Upper lobe of left lung (tissue), 4 donors: Measurements from ENCODE around the gene PTRH1.

ENCODE experiments used
- EP300 ChIP-seq, 4 donors: sonication (generic); formaldehyde crosslinking; IDR thresholded peaks; one replicate each; pipeline ENCODE4 v1.5.1; 2017; ENCODE audit warnings: antibody characterized with exemption in 4 of 4, control low read depth in 2 of 4
- POLR2A ChIP-seq, 4 donors: fragments of 450-650 bp; IDR thresholded peaks; one replicate each; pipeline ENCODE4 v1.5.1; 2016 to 2017; ENCODE audit warnings: antibody characterized with exemption in 4 of 4, mild to moderate bottlenecking in 2 of 4
- POLR2AphosphoS5 ChIP-seq, 2 donors: sonication (generic); formaldehyde crosslinking; IDR thresholded peaks; one replicate each; pipeline ENCODE4 v1.5.1; 2017; ENCODE audit warnings: antibody characterized with exemption in 2 of 2
- TF ChIP-seq, protein P1 (sequence below), 6 experiments: fragments of 450-650 bp in 4 of 6; fragments of 200-600 bp in 2 of 6; sonication (generic) in 2 of 6; IDR thresholded peaks; one replicate each; pipeline ENCODE4 v1.5.1; 2016 to 2019; ENCODE audit warnings: antibody characterized with exemption in 6 of 6

- TF ChIP-seq, protein P1, sequence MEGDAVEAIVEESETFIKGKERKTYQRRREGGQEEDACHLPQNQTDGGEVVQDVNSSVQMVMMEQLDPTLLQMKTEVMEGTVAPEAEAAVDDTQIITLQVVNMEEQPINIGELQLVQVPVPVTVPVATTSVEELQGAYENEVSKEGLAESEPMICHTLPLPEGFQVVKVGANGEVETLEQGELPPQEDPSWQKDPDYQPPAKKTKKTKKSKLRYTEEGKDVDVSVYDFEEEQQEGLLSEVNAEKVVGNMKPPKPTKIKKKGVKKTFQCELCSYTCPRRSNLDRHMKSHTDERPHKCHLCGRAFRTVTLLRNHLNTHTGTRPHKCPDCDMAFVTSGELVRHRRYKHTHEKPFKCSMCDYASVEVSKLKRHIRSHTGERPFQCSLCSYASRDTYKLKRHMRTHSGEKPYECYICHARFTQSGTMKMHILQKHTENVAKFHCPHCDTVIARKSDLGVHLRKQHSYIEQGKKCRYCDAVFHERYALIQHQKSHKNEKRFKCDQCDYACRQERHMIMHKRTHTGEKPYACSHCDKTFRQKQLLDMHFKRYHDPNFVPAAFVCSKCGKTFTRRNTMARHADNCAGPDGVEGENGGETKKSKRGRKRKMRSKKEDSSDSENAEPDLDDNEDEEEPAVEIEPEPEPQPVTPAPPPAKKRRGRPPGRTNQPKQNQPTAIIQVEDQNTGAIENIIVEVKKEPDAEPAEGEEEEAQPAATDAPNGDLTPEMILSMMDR (IDR thresholded peaks at IDR 0.05): no peak
- TF ChIP-seq POLR2A (IDR thresholded peaks at IDR 0.05): no peak
- TF ChIP-seq POLR2AphosphoS5 (IDR thresholded peaks at IDR 0.05): no peak
- no peak for TF ChIP-seq EP300 (IDR thresholded peaks at IDR 0.05)
These were observed 34.6 kb downstream of the PTRH1 start for GRCh38 chr9:127680846-127681245.
